Stimulated activated memory B cell treated with anti-CD40 and anti-IgM and Interleukin-4, amounts not matched to agents 10 μg/mL and 1 μg/mL and 100 μg/mL, for 72 hours (primary cell): Measurements from ENCODE around the gene VPS11.
"Not testable (repeated sequence)": the region's sequence is repeated elsewhere in the genome, so short reads cannot be mapped to it uniquely, and the experiment has no call there.

Source experiments
- ATAC-seq: fragments of 150-1000 bp; cut with Tn5 transposase; 2 replicates; pipeline ENCODE4 v1.10.0; 2021
- H3K27ac Mint-ChIP-seq: one replicate; pipeline ENCODE4 v1.8.0; 2022; ENCODE audit warnings: mild to moderate bottlenecking, mixed read lengths
- H3K27me3 Mint-ChIP-seq: one replicate; pipeline ENCODE4 v1.8.0; 2022; ENCODE audit warnings: mixed read lengths
- H3K36me3 Mint-ChIP-seq: one replicate; pipeline ENCODE4 v1.8.0; 2022; ENCODE audit warnings: mixed read lengths
- H3K4me1 Mint-ChIP-seq: one replicate; pipeline ENCODE4 v1.8.0; 2022; ENCODE audit warnings: mixed read lengths
- H3K4me3 Mint-ChIP-seq: one replicate; pipeline ENCODE4 v1.8.0; 2022; ENCODE audit warnings: mild to moderate bottlenecking, moderate library complexity, mixed read lengths
- H3K9me3 Mint-ChIP-seq: one replicate; pipeline ENCODE4 v1.8.0; 2022; ENCODE audit warnings: mixed read lengths

Gene VPS11

GRCh38 chr11:119100246-119100970 is 32.8 kb downstream of the VPS11 start:
- Mint-ChIP-seq H3K4me3 (peak overlapping the region; percentile 90), H3K36me3 (peaks cover 31% of the 10 kb centered on the region), H3K27me3 (no peaks in the 10 kb centered on the region), H3K27ac (peak overlapping the region; percentile 93), H3K4me1 (peaks cover 41% of the 10 kb centered on the region), H3K9me3 (no peaks in the 10 kb centered on the region)
- no peak for ATAC-seq

DNA sequence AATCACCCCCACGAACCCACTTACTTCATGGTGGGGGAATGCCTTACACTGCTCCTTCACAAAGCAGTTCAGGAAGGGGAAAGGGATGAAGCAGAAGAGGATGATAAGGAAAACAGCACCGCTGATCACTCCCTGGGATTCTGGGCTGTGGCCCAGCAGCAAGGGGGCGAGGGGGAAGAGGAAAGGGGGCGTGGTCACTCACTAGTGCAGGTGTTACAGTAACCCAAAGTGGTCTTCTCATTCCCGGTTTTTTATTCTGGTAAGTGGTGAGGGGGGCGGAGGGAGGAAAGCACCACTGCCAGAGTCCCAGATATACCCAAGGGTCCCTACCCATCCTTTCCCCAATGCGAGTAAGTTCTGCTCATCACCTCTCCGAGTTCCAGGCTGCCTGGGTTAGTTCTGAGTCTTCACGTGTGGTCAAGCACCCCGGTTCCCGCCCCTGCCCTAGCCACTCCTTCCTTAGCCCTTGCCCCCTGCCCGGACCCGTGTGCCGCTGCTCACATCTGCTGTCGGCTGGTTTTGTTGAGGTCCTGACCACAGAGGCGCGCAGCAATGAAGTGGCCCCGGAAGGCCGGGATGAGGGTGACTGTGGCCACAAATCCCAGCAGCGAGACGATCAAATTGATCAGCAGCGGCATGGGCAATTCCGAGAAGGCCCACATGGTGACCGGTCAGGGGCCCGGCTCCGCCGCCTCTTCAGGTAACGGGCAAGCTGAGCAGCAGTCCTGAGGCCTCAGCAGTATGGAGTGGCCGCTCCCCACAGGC is 33.6 kb downstream of the VPS11 start:
- H3K36me3 Mint-ChIP-seq = peaks cover 31% of the 10 kb centered on the region
- H3K4me1 Mint-ChIP-seq = peaks cover 38% of the 10 kb centered on the region
- no peaks in the 10 kb centered on the region for H3K9me3 Mint-ChIP-seq
- peak overlapping the region; percentile 93 for H3K27ac Mint-ChIP-seq
- H3K27me3 Mint-ChIP-seq = no peaks in the 10 kb centered on the region
- peak overlapping the region; percentile 90 for H3K4me3 Mint-ChIP-seq
- peak; percentile 22 for ATAC-seq

DNA sequence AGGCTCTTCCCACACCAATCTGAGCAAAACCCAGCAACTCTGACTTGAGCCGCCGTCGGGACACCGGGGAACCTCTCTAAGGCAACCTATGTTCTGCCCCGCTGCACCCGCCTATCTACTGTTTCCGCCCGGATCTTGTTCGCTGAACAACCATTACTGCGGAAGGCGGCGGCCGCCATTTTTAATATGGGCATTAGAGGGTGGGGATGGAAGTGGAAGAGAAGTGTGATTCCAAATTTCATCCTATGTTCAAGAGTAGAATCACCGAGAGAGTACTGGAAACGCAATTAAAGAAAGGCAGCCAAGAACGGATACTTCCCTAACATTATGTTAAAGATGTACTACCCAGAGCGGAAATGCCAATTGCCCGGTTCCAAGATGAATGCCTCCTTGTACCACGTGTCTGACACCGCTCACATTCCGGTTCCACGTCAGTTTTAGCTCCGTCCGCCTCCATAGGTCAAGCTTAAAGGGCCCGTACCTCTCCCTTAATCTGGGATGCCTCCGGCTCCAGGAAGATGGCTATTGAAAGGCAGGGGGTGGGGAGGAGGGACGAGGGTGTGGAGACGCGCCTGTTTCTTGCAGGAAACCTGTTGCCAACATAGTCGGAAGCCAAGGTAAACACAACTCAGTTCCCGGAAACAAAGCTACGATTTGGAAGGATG is 34.3 kb downstream of the VPS11 start, which contains the start of gene DPAGT1:
TSS of gene DPAGT1 (minus strand) at position 95 of the 665 bp plus-strand sequence. CDS start 198 bp downstream, outside the sequence.
- H3K36me3 Mint-ChIP-seq = peaks cover 26% of the 10 kb centered on the region
- H3K9me3 Mint-ChIP-seq = no peaks in the 10 kb centered on the region
- peak; percentile 94 for ATAC-seq
- H3K4me3 Mint-ChIP-seq = peak within 1 kb of the TSS; percentile 90
- peak within 1 kb of the TSS; percentile 93 for H3K27ac Mint-ChIP-seq
- H3K4me1 Mint-ChIP-seq = peaks cover 45% of the 10 kb centered on the region
- no peaks in the 10 kb centered on the region for H3K27me3 Mint-ChIP-seq

- peak overlapping the region; percentile 93 for H3K27ac Mint-ChIP-seq
- peaks cover 42% of the 10 kb centered on the region for H3K4me1 Mint-ChIP-seq
- H3K4me3 Mint-ChIP-seq = peak overlapping the region; percentile 56
- not testable (repeated sequence) for H3K9me3 Mint-ChIP-seq, ATAC-seq, H3K27me3 Mint-ChIP-seq
- peaks cover 16% of the 10 kb centered on the region for H3K36me3 Mint-ChIP-seq
Measured at GRCh38 chr11:119103161-119103664, 35.6 kb downstream of the VPS11 start.

DNA sequence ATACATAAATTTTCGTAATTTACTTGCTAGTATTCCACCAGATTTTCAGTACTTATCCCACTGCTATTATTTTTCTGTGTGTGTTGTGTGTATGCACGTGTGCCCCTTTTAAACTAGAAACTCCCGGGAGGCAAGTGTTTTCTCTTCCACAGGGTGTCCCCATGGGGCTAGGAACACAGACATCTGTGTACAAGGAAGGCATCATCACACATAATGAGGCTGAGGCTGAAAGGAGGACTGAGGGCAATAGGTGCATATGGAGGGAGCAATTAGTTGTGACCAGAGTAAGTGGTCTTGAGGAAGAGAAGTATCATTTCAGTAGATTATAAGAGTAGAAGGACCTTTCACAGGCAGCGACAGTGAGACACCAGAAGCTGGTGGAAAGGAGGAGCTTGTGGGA is 36.2 kb downstream of the VPS11 start:
- Mint-ChIP-seq H3K4me3 (no peak overlapping the region), H3K27ac (no peak overlapping the region)

GRCh38 chr11:119106564-119107537 is 39.2 kb downstream of the VPS11 start, which contains the start of gene C2CD2L:
TSS of gene C2CD2L (plus strand) at chr11:119107344. CDS start at chr11:119107742, 398 bp downstream.
- no peaks in the 10 kb centered on the region for H3K27me3 Mint-ChIP-seq
- H3K9me3 Mint-ChIP-seq = no peaks in the 10 kb centered on the region
- ATAC-seq = peak; percentile 95
- peak within 1 kb of the TSS; percentile 93 for H3K27ac Mint-ChIP-seq
- peak within 1 kb of the TSS; percentile 88 for H3K4me3 Mint-ChIP-seq
- H3K4me1 Mint-ChIP-seq = peaks cover 34% of the 10 kb centered on the region
- H3K36me3 Mint-ChIP-seq = peaks cover 16% of the 10 kb centered on the region

More for the DNA sequence above, 36.2 kb downstream of the VPS11 start:
- ATAC-seq = no peak
- Mint-ChIP-seq H3K9me3 (no peaks in the 10 kb centered on the region), H3K27me3 (no peaks in the 10 kb centered on the region), H3K36me3 (peaks cover 10% of the 10 kb centered on the region), H3K4me1 (peaks cover 44% of the 10 kb centered on the region)

DNA sequence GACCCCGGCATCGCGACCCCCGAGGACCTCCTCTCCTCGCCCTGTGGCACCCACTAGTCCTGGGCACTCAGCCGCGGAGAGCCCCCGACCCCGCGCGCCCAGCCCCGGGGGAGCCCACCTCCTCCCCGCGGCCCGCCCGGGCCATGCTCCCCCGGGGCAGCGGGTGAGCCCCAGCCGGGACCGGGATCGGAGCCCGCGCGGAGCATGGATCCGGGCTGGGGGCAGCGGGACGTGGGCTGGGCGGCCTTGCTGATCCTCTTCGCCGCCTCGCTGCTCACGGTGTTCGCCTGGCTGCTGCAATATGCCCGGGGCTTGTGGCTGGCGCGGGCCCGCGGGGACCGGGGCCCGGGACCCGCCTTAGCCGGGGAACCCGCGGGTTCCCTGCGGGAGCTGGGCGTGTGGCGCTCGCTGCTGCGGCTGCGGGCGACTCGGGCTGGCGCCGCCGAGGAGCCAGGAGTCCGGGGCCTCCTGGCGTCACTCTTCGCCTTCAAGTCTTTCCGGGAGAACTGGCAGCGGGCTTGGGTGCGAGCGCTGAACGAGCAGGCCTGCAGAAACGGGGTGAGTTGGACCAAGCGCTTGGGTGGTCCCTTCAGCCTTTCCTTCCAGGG is 40.0 kb downstream of the VPS11 start:
- Mint-ChIP-seq H3K27me3 (no peaks in the 10 kb centered on the region), H3K27ac (no peak overlapping the region), H3K4me3 (peak overlapping the region; percentile 88), H3K36me3 (peaks cover 19% of the 10 kb centered on the region), H3K4me1 (peaks cover 34% of the 10 kb centered on the region), H3K9me3 (no peaks in the 10 kb centered on the region)
- ATAC-seq = peak; percentile 60

DNA sequence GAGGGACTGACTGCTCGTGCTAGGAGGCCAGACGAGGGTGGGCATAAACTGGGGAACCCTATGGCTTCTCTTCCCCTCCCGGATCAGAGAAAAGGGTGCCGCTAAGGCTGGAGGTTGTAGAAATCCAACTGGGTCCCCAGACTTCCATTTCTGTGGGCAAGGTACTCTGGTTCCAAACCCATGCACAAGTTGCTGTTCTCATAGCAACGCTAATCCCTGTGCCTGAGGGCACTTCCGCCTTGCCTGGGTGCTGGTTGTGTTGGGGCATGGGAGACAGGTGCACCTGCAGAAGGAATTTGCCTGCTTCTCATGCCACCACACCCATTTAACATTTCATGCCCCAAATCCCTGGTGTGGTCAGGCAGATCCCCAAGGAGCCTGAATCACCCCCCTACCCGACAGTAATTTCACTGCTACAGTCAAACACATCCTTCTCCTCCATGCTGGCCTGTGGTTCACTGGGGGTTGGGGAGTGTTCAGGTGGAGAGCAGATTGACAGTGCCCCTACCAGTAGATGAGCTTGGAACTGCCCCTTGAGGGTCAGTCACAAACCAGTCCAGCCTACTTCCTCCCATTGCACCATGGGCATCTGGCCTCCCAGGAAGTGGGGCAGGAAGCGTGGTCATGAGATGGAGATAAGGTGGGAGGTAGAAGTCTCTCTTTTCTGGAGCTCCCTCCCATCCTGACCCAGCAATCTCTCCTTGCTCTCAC is 40.7 kb downstream of the VPS11 start:
- H3K36me3 Mint-ChIP-seq = peaks cover 26% of the 10 kb centered on the region
- ATAC-seq = no peak

GRCh38 chr11:119108857-119109221 is 41.2 kb downstream of the VPS11 start:
- peaks cover 29% of the 10 kb centered on the region for H3K36me3 Mint-ChIP-seq
- ATAC-seq = no peak
- H3K27ac Mint-ChIP-seq = peak overlapping the region; percentile 10
- no peaks in the 10 kb centered on the region for H3K9me3 Mint-ChIP-seq
- H3K4me1 Mint-ChIP-seq = peaks cover 34% of the 10 kb centered on the region
- peak overlapping the region; percentile 88 for H3K4me3 Mint-ChIP-seq
- H3K27me3 Mint-ChIP-seq = no peaks in the 10 kb centered on the region

More for the DNA sequence above, 40.7 kb downstream of the VPS11 start:
- H3K27ac Mint-ChIP-seq = peak overlapping the region; percentile 10
- H3K27me3 Mint-ChIP-seq = no peaks in the 10 kb centered on the region
- peaks cover 34% of the 10 kb centered on the region for H3K4me1 Mint-ChIP-seq
- peak overlapping the region; percentile 88 for H3K4me3 Mint-ChIP-seq
- H3K9me3 Mint-ChIP-seq = no peaks in the 10 kb centered on the region

DNA sequence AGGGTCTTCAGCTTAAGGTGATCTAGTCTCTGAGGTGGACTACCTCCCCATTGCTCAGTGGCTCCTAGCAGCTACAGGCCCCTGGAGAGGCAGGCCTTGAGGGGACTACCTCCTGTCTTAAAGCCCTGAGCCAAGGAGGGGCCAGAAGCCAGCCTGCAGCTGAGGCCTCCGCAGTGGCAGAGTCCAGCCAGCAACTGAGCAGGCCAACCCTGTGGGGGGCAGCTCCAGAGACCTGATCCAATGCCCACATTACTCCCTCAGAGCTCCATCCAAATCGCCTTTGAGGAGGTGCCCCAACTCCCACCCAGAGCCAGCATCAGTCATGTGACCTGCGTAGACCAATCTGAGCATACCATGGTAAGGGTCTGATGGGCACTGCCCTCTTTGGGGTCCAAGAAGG is 42.2 kb downstream of the VPS11 start:
- no peak overlapping the region for H3K27ac Mint-ChIP-seq
- peaks cover 34% of the 10 kb centered on the region for H3K36me3 Mint-ChIP-seq

DNA sequence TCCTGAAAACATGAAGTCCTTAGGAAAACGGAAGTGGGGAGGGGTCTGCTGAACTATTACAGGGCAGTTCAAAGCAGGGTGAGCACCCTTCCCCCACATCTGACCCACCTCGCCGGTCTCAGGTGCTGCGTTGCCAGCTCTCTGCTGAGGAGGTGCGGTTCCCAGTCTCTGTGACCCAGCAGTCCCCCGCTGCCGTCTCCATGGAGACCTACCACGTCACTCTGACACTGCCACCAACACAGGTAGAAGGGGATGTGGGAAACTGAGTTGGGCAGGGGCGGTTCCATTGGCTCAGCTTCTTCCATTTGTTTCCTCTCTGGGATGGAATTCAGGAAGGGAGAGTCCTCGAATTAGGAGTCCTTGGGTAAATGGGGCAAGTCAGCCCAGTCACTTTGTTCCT is 42.8 kb downstream of the VPS11 start:
- H3K27me3 Mint-ChIP-seq = no peaks in the 10 kb centered on the region
- H3K27ac Mint-ChIP-seq = no peak overlapping the region
- peaks cover 39% of the 10 kb centered on the region for H3K36me3 Mint-ChIP-seq
- H3K4me1 Mint-ChIP-seq = peaks cover 34% of the 10 kb centered on the region
- no peak for ATAC-seq
- H3K4me3 Mint-ChIP-seq = no peak overlapping the region
- H3K9me3 Mint-ChIP-seq = no peaks in the 10 kb centered on the region

More for the DNA sequence above, 42.2 kb downstream of the VPS11 start:
- Mint-ChIP-seq H3K4me3 (no peak overlapping the region), H3K4me1 (peaks cover 34% of the 10 kb centered on the region), H3K9me3 (no peaks in the 10 kb centered on the region), H3K27me3 (no peaks in the 10 kb centered on the region)
- ATAC-seq = no peak

- Mint-ChIP-seq H3K36me3 (peaks cover 47% of the 10 kb centered on the region), H3K9me3 (no peaks in the 10 kb centered on the region), H3K4me3 (no peak overlapping the region), H3K27me3 (no peaks in the 10 kb centered on the region), H3K4me1 (peaks cover 26% of the 10 kb centered on the region), H3K27ac (no peak overlapping the region)
- ATAC-seq = no peak
Measured at GRCh38 chr11:119111361-119111925, 43.8 kb downstream of the VPS11 start.
